Motor neuron (in vitro differentiated cells): ENCODE measurements around the gene NLRP9. TPM values are rescaled to one million over a fixed set of nuclear protein-coding genes. Genes with fewer than 3 reads are reported as not detected.

ENCODE experiments used
- ATAC-seq, 8 experiments: fragments of 200-7000 bp; cut with Tn5 transposase; replicated peaks in 6 of 8; 2 replicates each; pipeline ENCODE4 v1.8.0; 2021; ENCODE audit warnings: mild to moderate bottlenecking in 8 of 8, moderate library complexity in 8 of 8
- H3K27ac ChIP-seq, 2 donors: fragments of 250-450 bp; sonication (Bioruptor Pico); 2 replicates each; pipeline ENCODE4 v1.9.0; 2021; ENCODE audit warnings: antibody characterized with exemption in 2 of 2, mild to moderate bottlenecking in 2 of 2, moderate library complexity in 1 of 2
- H3K4me1 ChIP-seq, 2 donors: fragments of 250-450 bp; sonication (Bioruptor Pico); replicated peaks in 1 of 2; 2 replicates each; pipeline ENCODE4 v1.6.1; 2021; ENCODE audit warnings: antibody characterized with exemption in 2 of 2, mild to moderate bottlenecking in 2 of 2, moderate library complexity in 1 of 2
- H3K4me3 ChIP-seq, 5 donors: fragments of 250-450 bp; sonication (Bioruptor Pico); 2 replicates each; pipeline ENCODE4 v1.9.0; 2021; ENCODE audit warnings: antibody characterized with exemption in 5 of 5, mild to moderate bottlenecking in 5 of 5, moderate library complexity in 4 of 5
- WGBS, 10 experiments: fragments of 450-650 bp; shearing (Covaris generic); methylation state at CpG; one replicate each; pipeline ENCODE4 v1.0.0; 2022; 5-methylcytosine and 5-hydroxymethylcytosine counted together
- in situ Hi-C, 9 experiments: fragments of 400-800 bp; cut with MboI; loops; one replicate each; pipeline ENCODE4 v1.15.0; 2021; ENCODE audit warnings: low sequenced_read_pairs in 9 of 9, low pct_unique_long_range_greater_than_20kb in 2 of 9; ENCODE audit not compliant: unreplicated experiment in 9 of 9
- total RNA-seq, 8 experiments: library from RNA; unstranded; fragments of 300-600 nt; gene quantifications; 2 replicates each; pipeline versions ENCODE4 v1.2.3 to v1.2.4, GENCODE V29; 2022

NLRP9 gene
- total RNA-seq, 8 experiments from 2014 or later = 0.08 to 1.1 (median 0.23) TPM; not detected in 4

GRCh38 chr19:55660404-55660803 lies 77.8 kb downstream of the NLRP9 start:
- ATAC-seq = no peak
- no peak overlapping the region for H3K4me3 ChIP-seq
- no peak overlapping the region for H3K27ac ChIP-seq
- in situ Hi-C loops = no loop called here
- peaks cover 9 to 10% of the 10 kb centered on the region in 2 donors for H3K4me1 ChIP-seq
- WGBS, 10 experiments = 92% methylated on average over 2 of the region's 12 CpGs; no CpG with 5 or more reads in 9 of the 10 experiments

DNA sequence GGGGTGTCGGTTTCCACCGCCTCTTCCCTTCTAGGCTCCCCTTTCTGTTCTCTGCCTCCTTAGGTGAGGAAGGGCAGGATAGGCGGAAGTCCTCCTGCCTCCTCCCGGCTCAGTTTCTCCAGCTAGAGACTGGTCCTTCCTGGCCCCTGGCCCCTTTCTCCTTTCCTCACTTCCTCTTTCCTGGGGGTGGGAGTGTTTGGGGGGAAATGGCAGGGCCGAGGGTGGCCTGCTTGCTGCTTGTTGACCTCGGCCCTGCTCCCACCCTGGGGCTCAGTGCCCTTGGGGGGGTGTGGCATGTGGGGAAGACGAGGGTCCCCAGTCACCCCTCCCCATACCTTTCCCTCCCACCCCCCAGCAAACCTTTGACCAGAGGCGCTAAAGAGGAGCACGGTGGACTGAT lies 78.4 kb downstream of the NLRP9 start:
- in situ Hi-C loops = no loop called here
- no peak for ATAC-seq
- Histone ChIP-seq H3K4me1 (peaks cover 9 to 10% of the 10 kb centered on the region in 2 donors), H3K27ac (no peak overlapping the region), H3K4me3 (no peak overlapping the region)
- WGBS, 10 experiments = 100% methylated on average over 1 to 2 of the region's 9 CpGs; no CpG with 5 or more reads in 6 of the 10 experiments

GRCh38 chr19:55658846-55659459 lies 79.2 kb downstream of the NLRP9 start:
- no peak for ATAC-seq
- 80 to 95% methylated on average over 5 to 6 of the region's 37 CpGs; no CpG with 5 or more reads in 8 of the 10 experiments for WGBS, 10 experiments
- H3K27ac ChIP-seq = no peak overlapping the region

More at GRCh38 chr19:55658846-55659459, 79.2 kb downstream of the NLRP9 start:
- Histone ChIP-seq H3K4me3 (no peak overlapping the region), H3K4me1 (peaks cover 9 to 10% of the 10 kb centered on the region in 2 donors)
- in situ Hi-C loops = no loop called here

Other genes with a start within 250 kb of the NLRP9 start
- 1 to 10 TPM in 3 of 8 experiments, under 1 TPM in 5; 0.27 to 3.0 (median 0.63) TPM for gene SSC5D, start 250.0 kb downstream of the NLRP9 start, total RNA-seq
- gene SBK2, start 201.3 kb downstream of the NLRP9 start, total RNA-seq = under 1 TPM in 1 of 8 experiments, not detected in 7; 0.18 TPM
- gene SBK3, start 192.9 kb downstream of the NLRP9 start, total RNA-seq = 1 to 10 TPM in 1 of 8 experiments, under 1 TPM in 4, not detected in 3; 0.14 to 1.1 (median 0.31) TPM
- gene ZNF579, start 157.6 kb downstream of the NLRP9 start, total RNA-seq = 1 to 10 TPM; 3.4 to 9.4 (median 5.0) TPM
- gene FIZ1, start 138.9 kb downstream of the NLRP9 start, total RNA-seq = 10 to 100 TPM in 2 of 8 experiments, 1 to 10 TPM in 6; 5.0 to 11.6 (median 8.3) TPM
- 10 to 100 TPM in 1 of 8 experiments, 1 to 10 TPM in 7; 3.7 to 12.3 (median 5.4) TPM for gene ZNF524, start 138.1 kb downstream of the NLRP9 start, total RNA-seq
- 1 to 10 TPM in 7 of 8 experiments, under 1 TPM in 1; 0.87 to 6.9 (median 3.5) TPM for gene ZNF865, start 132.8 kb downstream of the NLRP9 start, total RNA-seq
- gene ZNF784, start 113.8 kb downstream of the NLRP9 start, total RNA-seq = 1 to 10 TPM; 1.6 to 8.2 (median 4.1) TPM
- gene ZNF580, start 97.4 kb downstream of the NLRP9 start, total RNA-seq = 10 to 100 TPM in 6 of 8 experiments, 1 to 10 TPM in 2; 7.9 to 25.0 (median 11.1) TPM
- gene ZNF581, start 94.8 kb downstream of the NLRP9 start, total RNA-seq = 10 to 100 TPM; 18.3 to 34.2 (median 24.9) TPM
- 10 to 100 TPM in 7 of 8 experiments, 1 to 10 TPM in 1; 9.8 to 23.6 (median 13.6) TPM for gene CCDC106, start 90.2 kb downstream of the NLRP9 start, total RNA-seq
- gene U2AF2, start 83.4 kb downstream of the NLRP9 start, total RNA-seq = 100 to 1,000 TPM in 7 of 8 experiments, 10 to 100 TPM in 1; 85.3 to 252 (median 133) TPM
- 10 to 100 TPM; 21.8 to 79.7 (median 50.3) TPM for gene EPN1, start 63.2 kb downstream of the NLRP9 start, total RNA-seq
- gene RFPL4A, start 20.7 kb upstream of the NLRP9 start, total RNA-seq = under 1 TPM in 1 of 8 experiments, not detected in 7; 0.31 TPM
- under 1 TPM in 2 of 8 experiments, not detected in 6; 0.38 to 0.66 TPM for gene RFPL4AL1, start 30.7 kb upstream of the NLRP9 start, total RNA-seq
- gene NLRP11, start 93.6 kb upstream of the NLRP9 start, total RNA-seq = under 1 TPM in 3 of 8 experiments, not detected in 5; 0.09 to 0.24 (median 0.14) TPM
- under 1 TPM in 2 of 8 experiments, not detected in 6; 0.14 to 0.17 TPM for gene NLRP4, start 98.1 kb upstream of the NLRP9 start, total RNA-seq
- under 1 TPM in 3 of 8 experiments, not detected in 5; 0.04 to 0.28 (median 0.10) TPM for gene NLRP13, start 193.9 kb upstream of the NLRP9 start, total RNA-seq
- under 1 TPM in 3 of 8 experiments, not detected in 5; 0.04 to 0.28 (median 0.14) TPM for gene NLRP8, start 209.4 kb upstream of the NLRP9 start, total RNA-seq
- gene NLRP5, start 248.4 kb upstream of the NLRP9 start, total RNA-seq = under 1 TPM in 3 of 8 experiments, not detected in 5; 0.10 to 0.14 (median 0.10) TPM